ENCODE results near the gene PDE6G.

PDE6G gene

DNA sequence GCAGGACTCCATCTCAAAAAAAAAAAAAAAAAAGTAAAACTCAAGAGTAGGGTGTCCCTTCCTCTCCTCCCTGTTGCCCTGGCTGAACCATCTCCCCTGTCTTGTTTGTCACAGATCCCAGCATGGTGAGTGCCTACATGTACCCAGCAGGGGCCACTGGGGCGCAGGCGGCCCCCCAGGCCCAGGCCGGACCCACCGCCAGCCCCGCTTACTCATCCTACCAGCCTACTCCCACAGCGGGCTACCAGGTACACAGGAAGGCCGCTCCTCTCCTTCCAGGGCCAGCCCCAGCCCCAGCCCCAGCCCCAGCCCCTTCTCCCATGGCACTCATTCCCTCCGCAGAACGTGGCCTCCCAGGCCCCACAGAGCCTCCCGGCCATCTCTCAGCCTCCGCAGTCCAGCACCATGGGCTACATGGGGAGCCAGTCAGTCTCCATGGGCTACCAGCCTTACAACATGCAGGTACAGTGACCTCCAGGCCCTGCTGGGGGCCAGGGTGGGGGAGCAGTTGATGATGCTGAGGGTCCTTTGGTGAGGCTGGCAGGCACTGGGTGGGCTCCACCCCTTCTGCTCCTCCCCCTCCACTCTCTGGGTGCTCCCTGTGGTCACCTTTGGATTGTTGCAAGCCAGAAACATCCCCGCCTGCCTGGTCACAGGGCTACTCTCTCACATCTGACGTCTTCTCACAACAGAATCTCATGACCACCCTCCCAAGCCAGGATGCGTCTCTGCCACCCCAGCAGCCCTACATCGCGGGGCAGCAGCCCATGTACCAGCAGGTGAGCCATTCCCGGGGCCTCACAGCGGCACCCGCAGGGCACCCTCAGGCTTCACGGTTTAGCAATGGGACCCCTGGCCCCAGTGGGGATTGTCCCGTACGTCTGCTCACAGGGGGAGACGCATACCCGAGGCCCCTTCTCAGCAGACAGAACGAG lies 44.3 kb upstream of the PDE6G start:
- no peak for DNase-seq (ENCODE audit: extremely low read depth, low read depth)
- TF ChIP-seq, protein P1, sequence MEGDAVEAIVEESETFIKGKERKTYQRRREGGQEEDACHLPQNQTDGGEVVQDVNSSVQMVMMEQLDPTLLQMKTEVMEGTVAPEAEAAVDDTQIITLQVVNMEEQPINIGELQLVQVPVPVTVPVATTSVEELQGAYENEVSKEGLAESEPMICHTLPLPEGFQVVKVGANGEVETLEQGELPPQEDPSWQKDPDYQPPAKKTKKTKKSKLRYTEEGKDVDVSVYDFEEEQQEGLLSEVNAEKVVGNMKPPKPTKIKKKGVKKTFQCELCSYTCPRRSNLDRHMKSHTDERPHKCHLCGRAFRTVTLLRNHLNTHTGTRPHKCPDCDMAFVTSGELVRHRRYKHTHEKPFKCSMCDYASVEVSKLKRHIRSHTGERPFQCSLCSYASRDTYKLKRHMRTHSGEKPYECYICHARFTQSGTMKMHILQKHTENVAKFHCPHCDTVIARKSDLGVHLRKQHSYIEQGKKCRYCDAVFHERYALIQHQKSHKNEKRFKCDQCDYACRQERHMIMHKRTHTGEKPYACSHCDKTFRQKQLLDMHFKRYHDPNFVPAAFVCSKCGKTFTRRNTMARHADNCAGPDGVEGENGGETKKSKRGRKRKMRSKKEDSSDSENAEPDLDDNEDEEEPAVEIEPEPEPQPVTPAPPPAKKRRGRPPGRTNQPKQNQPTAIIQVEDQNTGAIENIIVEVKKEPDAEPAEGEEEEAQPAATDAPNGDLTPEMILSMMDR (IDR thresholded peaks at IDR 0.05; ENCODE audit: low read depth, low read length) = no peak

DNA sequence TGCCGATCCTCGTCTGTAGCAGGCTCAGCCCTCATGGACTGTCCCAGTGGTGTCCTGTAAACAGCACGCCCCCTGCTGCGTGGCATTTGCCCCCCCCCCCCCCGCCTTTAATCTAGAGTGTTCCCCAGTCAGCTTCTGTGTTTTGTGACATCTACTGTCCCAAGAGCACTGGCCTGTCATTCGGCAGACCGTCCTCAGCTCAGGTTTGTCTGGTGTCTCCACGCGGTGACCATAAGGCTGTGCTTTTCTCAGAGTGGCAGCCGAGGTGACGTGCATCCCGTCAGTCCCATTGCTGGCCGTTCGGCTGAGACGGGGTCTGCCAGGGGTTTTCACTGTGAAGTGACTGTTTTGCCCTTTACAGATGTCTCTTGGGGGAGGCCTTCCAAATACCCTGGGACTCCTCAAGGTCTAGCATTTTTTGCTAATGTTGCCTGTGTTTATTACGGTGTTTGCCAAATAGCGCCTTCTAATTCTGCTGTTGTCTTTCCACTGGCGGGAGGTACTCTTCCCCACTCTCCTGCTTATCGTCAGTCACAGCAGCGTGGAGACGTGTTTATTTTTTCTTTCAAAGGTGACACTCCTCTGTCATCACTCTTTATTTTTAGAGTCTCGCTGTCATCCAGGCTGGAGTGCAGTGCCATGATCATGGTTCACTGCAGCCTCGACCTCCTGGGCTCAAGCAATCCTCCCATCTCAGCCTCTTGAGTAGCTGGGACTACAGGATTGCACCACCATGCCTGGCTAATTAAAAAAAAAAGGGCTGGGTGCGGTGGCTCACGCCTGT lies 41.1 kb upstream of the PDE6G start:
- TF ChIP-seq, protein P1 (IDR thresholded peaks at IDR 0.05; ENCODE audit: low read depth, low read length) = no peak
- DNase-seq (ENCODE audit: extremely low read depth, low read depth) = no peak

DNA sequence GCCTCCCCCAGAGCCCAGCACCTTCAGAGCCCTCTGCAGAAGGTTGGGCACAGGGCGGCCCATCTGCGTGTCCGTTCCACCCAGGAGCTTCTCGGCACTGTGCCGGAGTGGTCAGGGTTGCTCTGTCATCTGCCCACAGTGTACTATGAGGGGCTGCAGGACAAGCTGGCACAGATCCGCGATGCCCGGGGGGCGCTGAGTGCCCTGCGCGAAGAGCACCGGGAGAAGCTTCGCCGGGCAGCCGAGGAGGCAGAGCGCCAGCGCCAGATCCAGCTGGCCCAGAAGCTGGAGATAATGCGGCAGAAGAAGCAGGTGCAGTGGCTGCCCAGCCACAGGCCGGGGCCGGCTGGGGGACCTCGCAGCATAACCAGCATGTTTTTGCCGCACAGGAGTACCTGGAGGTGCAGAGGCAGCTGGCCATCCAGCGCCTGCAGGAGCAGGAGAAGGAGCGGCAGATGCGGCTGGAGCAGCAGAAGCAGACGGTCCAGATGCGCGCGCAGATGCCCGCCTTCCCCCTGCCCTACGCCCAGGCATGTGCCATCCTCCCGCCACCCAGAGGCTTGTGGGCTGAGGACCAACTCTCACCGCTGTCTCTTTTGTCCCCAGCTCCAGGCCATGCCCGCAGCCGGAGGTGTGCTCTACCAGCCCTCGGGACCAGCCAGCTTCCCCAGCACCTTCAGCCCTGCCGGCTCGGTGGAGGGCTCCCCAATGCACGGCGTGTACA lies 40.0 kb upstream of the PDE6G start:
- TF ChIP-seq, protein P1 (IDR thresholded peaks at IDR 0.05; ENCODE audit: low read depth, low read length) = no peak
- DNase-seq (ENCODE audit: extremely low read depth, low read depth) = no peak

DNA sequence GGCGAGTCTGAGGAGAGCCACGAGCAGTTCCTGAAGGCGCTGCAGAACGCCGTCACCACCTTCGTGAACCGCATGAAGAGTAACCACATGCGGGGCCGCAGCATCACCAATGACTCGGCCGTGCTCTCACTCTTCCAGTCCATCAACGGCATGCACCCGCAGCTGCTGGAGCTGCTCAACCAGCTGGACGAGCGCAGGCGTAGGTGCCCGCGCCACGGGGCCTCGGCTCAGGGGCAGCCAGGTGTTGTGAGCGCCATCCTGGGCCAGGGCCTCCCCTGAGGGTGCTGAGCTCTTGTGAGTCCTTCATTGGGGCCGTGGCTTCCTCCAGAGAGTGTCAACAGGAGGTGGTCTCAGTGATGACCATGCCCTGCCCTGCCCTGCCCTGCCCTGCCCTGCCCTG lies 39.5 kb upstream of the PDE6G start:
- TF ChIP-seq, protein P1 (IDR thresholded peaks at IDR 0.05; ENCODE audit: low read depth, low read length) = no peak
- DNase-seq (ENCODE audit: extremely low read depth, low read depth) = no peak

DNA sequence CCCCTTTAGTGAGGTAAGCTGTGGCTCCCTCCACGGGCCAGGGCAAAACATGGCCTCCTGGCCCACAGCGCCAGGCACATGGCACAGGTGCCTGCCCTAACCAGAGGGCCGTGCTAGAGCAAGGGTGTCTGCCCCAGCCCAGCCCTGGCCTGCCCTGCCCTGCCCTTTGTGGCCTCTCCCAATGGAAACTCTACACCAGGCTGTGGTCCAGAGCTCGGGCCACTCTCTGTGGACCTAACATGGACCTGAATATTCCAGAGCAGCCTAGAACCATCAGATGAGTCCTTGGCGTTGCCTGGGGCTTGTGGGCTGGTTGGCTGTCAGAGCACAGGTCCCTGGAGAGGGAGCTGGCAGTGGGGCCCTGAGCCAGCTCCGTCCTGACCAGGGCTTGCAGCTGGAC lies 38.9 kb upstream of the PDE6G start:
- DNase-seq (ENCODE audit: extremely low read depth, low read depth) = no peak
- TF ChIP-seq, protein P1 (IDR thresholded peaks at IDR 0.05; ENCODE audit: low read depth, low read length) = no peak

DNA sequence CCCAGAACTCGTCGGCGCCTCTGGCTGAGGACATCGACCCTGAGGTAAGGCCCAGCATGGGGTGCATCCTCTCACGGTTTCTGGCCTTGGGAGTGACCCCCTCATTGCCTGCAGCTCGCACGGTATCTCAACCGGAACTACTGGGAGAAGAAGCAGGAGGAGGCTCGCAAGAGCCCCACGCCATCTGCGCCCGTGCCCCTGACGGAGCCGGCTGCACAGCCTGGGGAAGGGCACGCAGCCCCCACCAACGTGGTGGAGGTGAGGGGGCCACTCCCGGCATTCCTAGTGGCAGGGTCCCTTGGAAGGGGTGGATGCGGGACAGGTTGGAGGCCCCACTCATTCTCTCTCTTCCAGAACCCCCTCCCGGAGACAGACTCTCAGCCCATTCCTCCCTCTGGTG lies 38.5 kb upstream of the PDE6G start:
- TF ChIP-seq, protein P1 (IDR thresholded peaks at IDR 0.05; ENCODE audit: low read depth, low read length) = no peak
- DNase-seq (ENCODE audit: extremely low read depth, low read depth) = no peak
